Panc1 (cell line): ENCODE measurements around the gene DAG1. TPM values are rescaled to one million over a fixed set of nuclear protein-coding genes. Genes with fewer than 3 reads are reported as not detected.

ENCODE experiments used
- ATAC-seq: fragments of 200-7000 bp; cut with Tn5 transposase; 2 replicates; pipeline ENCODE4 v1.9.1; 2020; ENCODE audit warnings: mild to moderate bottlenecking, moderate library complexity
- BruUV-seq: library from RNA; stranded (reverse); fragments of 400-500 nt; replicated peaks from 2 replicates; lab custom pipeline; 2021; lab: Mats Ljungman, UMichigan
- CTCF ChIA-PET: fragments of 300-600 bp; sonication (Branson Sonifier 250); formaldehyde crosslinking; loops from one replicate; lab custom pipeline; 2022; ENCODE audit warnings: antibody characterized with exemption; lab: Charles Lee
- POLR2A ChIA-PET: fragments of 300-600 bp; sonication (Branson Sonifier 250); formaldehyde crosslinking; loops from one replicate; lab custom pipeline; 2022; ENCODE audit warnings: antibody characterized with exemption; lab: Charles Lee
- DNase-seq: peaks from one replicate; pipeline ENCODE4 v3.0.0-alpha.2; 2010; ENCODE audit warnings: low read depth, low spot score
- H3K27ac ChIP-seq: 2 replicates; pipeline ENCODE4 v1.5.1; 2011; ENCODE audit warnings: mild to moderate bottlenecking, low read length, inconsistent platforms
- H3K27me3 ChIP-seq: fragments of 200-500 bp; sonication (Bioruptor generic); 2 replicates; pipeline ENCODE4 v1.6.0; 2014; ENCODE audit warnings: low read length, inconsistent platforms; ENCODE audit not compliant: control insufficient read depth, insufficient read depth
- H3K36me3 ChIP-seq: fragments of 200-500 bp; sonication (Bioruptor generic); 2 replicates; pipeline ENCODE4 v1.5.1; 2014; ENCODE audit warnings: inconsistent platforms, mild to moderate bottlenecking, low read length, moderate library complexity; ENCODE audit not compliant: control insufficient read depth, insufficient read depth
- H3K4me1 ChIP-seq: 2 replicates; pipeline ENCODE4 v1.5.1; 2011; ENCODE audit warnings: inconsistent platforms, mild to moderate bottlenecking, low read length, moderate library complexity; ENCODE audit not compliant: control insufficient read depth, insufficient read depth
- H3K4me3 ChIP-seq, 2 experiments: 2 replicates each; pipeline ENCODE4 v1.5.1; 2011 to 2012; ENCODE audit warnings: low read depth in 2 of 2, low read length in 2 of 2, mild to moderate bottlenecking in 2 of 2, inconsistent platforms in 1 of 2, moderate library complexity in 1 of 2
- H3K9me3 ChIP-seq: fragments of 200-500 bp; sonication (Bioruptor generic); 2 replicates; pipeline ENCODE4 v1.5.1; 2014; ENCODE audit warnings: low read depth, mild to moderate bottlenecking, inconsistent platforms, low read length, moderate library complexity; ENCODE audit not compliant: control insufficient read depth, insufficient read depth
- CTCF ChIP-seq: fragments of 450-650 bp; IDR thresholded peaks from 2 replicates; pipeline ENCODE4 v1.5.1; 2017; ENCODE audit warnings: mild to moderate bottlenecking
- POLR2AphosphoS5 ChIP-seq: IDR thresholded peaks from 2 replicates; pipeline ENCODE4 v1.6.1; 2012; ENCODE audit warnings: mild to moderate bottlenecking, low read depth, low read length, moderate library complexity
- REST ChIP-seq, 2 experiments: IDR thresholded peaks; 2 replicates each; pipeline ENCODE4 v1.6.1; 2011 to 2012; ENCODE audit warnings: low read depth in 2 of 2, control low read depth in 1 of 2, low read length in 1 of 2, mild to moderate bottlenecking in 1 of 2, moderate library complexity in 1 of 2; ENCODE audit not compliant: insufficient read depth in 1 of 2
- SIN3A ChIP-seq: IDR thresholded peaks from 2 replicates; pipeline ENCODE4 v1.6.1; 2012; ENCODE audit warnings: low read depth, mild to moderate bottlenecking, low read length, moderate library complexity, borderline replicate concordance; ENCODE audit not compliant: insufficient read depth
- TCF7L2 ChIP-seq: IDR thresholded peaks from 2 replicates; pipeline ENCODE4 v1.6.1; 2011; ENCODE audit warnings: mild to moderate bottlenecking, low read depth, low read length, inconsistent platforms
- in situ Hi-C: cut with HindIII; loops from 2 replicates; pipeline ENCODE4 v1.10.0; 2016; ENCODE audit warnings: low sequenced_read_pairs, low pct_unique_long_range_greater_than_20kb
- intact Hi-C: fragments of 100-400 bp; cut with micrococcal nuclease; formaldehyde crosslinking; loops from one replicate; pipeline ENCODE4 v1.10.0; 2022; ENCODE audit not compliant: unreplicated experiment
- total RNA-seq: library from RNA; stranded (reverse); gene quantifications from one replicate; pipeline ENCODE4 v1.2.1, GENCODE V29; 2021; ENCODE audit not compliant: unreplicated experiment

DAG1 gene
- total RNA-seq, 1 experiment from 2014 or later: 160 TPM

GRCh38 chr3:49506906-49507305 is 36.8 kb downstream of the DAG1 start:
- no peak for ATAC-seq
- CTCF ChIA-PET: no interaction called here
- TF ChIP-seq SIN3A (no peak), TCF7L2 (no peak), POLR2AphosphoS5 (no peak), CTCF (no peak), REST (IDR thresholded peaks at IDR 0.05; ENCODE audit: insufficient read depth in 1 of 2, low read depth in 2 of 2, low read length in 1 of 2) (no peak)
- intact Hi-C loops (no loop called here), in situ Hi-C loops (no loop called here)
- Histone ChIP-seq H3K4me3 (no peak overlapping the region), H3K36me3 (no peaks in the 10 kb centered on the region; the same call in 1 of the 2 replicates), H3K27me3 (no peaks in the 10 kb centered on the region), H3K4me1 (no peaks in the 10 kb centered on the region), H3K9me3 (no peaks in the 10 kb centered on the region), H3K27ac (no peak overlapping the region)
- BruUV-seq: no TSS peak
- POLR2A ChIA-PET: no interaction called here
- DNase-seq: no peak

- ChIA-PET CTCF (no interaction called here), POLR2A (no interaction called here)
- Histone ChIP-seq H3K9me3 (no peaks in the 10 kb centered on the region), H3K27ac (no peak overlapping the region), H3K4me3 (no peak overlapping the region), H3K36me3 (no peaks in the 10 kb centered on the region; the same call in 1 of the 2 replicates), H3K4me1 (no peaks in the 10 kb centered on the region), H3K27me3 (no peaks in the 10 kb centered on the region)
- DNase-seq (no peak), ATAC-seq (no peak)
- intact Hi-C loops: no loop called here
- no TSS peak for BruUV-seq
- TF ChIP-seq REST (IDR thresholded peaks at IDR 0.05; ENCODE audit: insufficient read depth in 1 of 2, low read depth in 2 of 2, low read length in 1 of 2): no peak
- no peak for TF ChIP-seq POLR2AphosphoS5
- no peak for TF ChIP-seq TCF7L2
- TF ChIP-seq CTCF: no peak
- no peak for TF ChIP-seq SIN3A
- in situ Hi-C loops: no loop called here
These were observed 39.0 kb downstream of the DAG1 start for GRCh38 chr3:49509028-49509561.
